C4-2B (cell line): Measurements from ENCODE around the gene SPON2.

ENCODE experiments used
- CTCF ChIP-seq: fragments of 450-650 bp; conservative IDR thresholded peaks from 2 replicates; pipeline ENCODE4 v1.5.1; 2017; ENCODE audit warnings: mild to moderate bottlenecking
- ZFX ChIP-seq: fragments of 450-650 bp; IDR thresholded peaks from 2 replicates; pipeline ENCODE4 v1.6.1; 2017

DNA sequence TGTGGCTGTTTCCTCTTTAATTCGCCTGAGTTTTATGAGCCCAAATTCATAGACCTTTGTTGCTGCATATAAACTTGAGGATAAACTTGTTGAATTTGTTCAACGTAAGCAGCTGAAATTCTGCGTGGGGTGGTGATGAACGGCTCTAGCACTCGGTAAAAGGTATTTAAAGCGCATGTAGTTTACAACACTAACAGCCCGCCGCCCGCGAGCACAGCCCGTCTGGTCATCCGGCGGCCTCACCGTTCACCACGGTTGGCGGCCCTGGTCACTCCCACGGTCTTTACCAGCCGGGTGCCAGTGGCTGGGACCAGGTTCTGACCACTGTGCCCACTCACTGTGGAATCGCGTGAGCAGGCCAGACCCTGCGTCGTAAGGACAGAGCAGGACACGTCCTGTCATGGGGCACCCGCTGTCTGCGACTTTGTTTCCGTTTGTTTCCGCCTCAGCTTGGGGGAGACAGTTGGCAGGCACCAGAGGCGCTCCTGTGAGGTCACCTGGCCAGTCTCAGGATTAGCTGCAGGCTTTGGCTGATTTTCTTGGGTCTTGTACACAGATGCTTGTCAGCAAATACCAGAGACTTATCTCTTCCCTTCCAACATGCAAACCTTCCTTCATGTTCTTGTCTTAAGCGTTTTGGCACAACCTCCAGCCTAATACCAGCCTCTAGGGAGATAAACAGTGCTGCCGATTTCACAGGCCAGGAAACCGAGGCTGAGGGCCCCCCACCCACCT, 36.8 kb upstream of the SPON2 start:
- TF ChIP-seq CTCF (no peak), ZFX (no peak)
